Dendritic cell treated with granulocyte-macrophage colony-stimulating factor and Interleukin-4, amounts not matched to agents 40 ng/mL and 50 ng/mL, for 4 days (primary cell): ENCODE results near the gene PHF1.
"Not testable (repeated sequence)": the region's sequence is repeated elsewhere in the genome, so short reads cannot be mapped to it uniquely, and the experiment has no call there.

ENCODE experiments used
- H3K27ac Mint-ChIP-seq: one replicate; pipeline ENCODE4 v1.8.0; 2022; ENCODE audit warnings: mild to moderate bottlenecking, mixed read lengths
- H3K27me3 Mint-ChIP-seq: one replicate; pipeline ENCODE4 v1.8.0; 2022; ENCODE audit warnings: mild to moderate bottlenecking, mixed read lengths
- H3K36me3 Mint-ChIP-seq: one replicate; pipeline ENCODE4 v1.8.0; 2022; ENCODE audit warnings: low read depth, mixed read lengths
- H3K4me1 Mint-ChIP-seq: one replicate; pipeline ENCODE4 v1.8.0; 2022; ENCODE audit warnings: low read depth, mixed read lengths
- H3K4me3 Mint-ChIP-seq: one replicate; pipeline ENCODE4 v1.8.0; 2022; ENCODE audit warnings: mild to moderate bottlenecking, moderate library complexity, mixed read lengths
- H3K9me3 Mint-ChIP-seq: one replicate; pipeline ENCODE4 v1.8.0; 2022; ENCODE audit warnings: mixed read lengths
- intact Hi-C: fragments of 100-400 bp; cut with micrococcal nuclease; formaldehyde crosslinking; loops from one replicate; pipeline ENCODE4 v1.15.0; 2022

The PHF1 gene

DNA sequence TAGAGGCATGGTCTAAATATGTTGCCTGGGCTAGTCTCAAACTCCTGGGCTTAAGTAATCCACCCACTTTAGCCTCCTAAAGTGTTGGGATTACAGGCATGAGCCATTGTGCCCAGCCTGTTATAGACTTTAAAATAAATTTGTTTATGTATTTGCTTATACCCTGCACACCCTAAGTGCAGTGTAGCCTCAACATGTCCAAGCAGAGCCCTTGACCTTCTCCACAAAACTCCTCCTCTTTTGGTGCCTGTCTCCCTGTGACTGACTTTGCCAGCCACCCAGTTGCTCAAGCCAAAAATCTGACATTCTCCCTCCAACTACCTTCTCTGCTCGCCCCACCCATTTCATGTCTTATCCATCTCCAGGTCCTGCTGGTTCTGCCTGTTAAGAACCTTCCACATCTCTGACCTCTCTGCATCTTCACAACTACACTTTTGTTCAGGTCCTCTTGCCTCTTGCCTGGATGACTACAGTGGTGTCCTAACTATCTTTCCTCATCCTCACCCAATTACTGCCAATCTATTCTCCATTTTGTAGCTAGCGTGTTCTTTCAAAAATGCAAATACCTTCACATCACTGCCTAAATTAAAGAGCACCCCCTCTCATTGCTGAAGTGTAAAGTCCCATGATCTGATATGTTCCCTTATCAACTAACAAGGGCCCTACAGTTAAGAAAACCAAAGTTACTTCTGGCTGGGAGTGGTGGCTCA, 30.4 kb upstream of the PHF1 start:
- H3K36me3 Mint-ChIP-seq: no peaks in the 10 kb centered on the region
- H3K4me1 Mint-ChIP-seq: peaks cover 16% of the 10 kb centered on the region
- H3K27ac Mint-ChIP-seq: no peak overlapping the region
- H3K4me3 Mint-ChIP-seq: no peak overlapping the region
- H3K9me3 Mint-ChIP-seq: no peaks in the 10 kb centered on the region
- intact Hi-C loops: no loop called here
- peaks cover 2% of the 10 kb centered on the region for H3K27me3 Mint-ChIP-seq

DNA sequence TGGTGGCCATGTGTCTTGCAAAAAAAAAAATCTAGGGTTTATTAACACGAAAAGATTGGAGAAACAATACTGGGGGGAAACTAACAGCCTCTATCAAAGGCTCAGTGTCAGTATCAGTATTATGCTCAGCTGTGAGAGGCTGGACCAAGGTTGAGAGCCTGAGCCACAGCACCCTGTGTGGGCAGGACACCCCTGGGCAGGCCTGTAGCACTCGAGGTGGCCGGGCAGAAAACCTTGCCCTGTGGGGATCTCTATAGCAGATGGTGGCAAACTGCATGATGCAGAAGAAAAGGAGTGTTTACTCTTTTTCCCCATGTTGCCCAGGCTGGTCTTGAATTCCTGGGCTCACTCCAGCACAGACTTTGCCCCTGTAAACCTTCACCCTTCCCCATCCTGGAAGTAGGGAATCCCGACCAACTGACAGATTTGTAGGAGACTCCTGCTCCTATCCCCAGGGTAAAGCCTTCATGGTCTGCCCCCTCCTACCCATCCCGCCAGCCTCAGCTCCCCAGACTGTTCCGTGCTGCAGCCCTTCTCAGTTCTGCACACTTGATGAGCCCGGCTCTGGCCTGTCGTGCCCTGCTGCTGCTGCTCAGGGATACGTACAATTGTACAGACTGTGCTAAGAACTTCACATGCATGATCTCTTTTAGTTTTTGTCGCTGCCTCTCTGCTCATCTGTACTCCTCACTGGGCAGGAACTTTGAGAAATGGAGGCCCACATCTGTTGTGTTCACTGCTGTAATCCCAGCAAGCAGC, 27.2 kb upstream of the PHF1 start:
- H3K4me3 Mint-ChIP-seq: no peak overlapping the region
- intact Hi-C loops: no loop called here
- no peaks in the 10 kb centered on the region for H3K9me3 Mint-ChIP-seq
- peaks cover 2% of the 10 kb centered on the region for H3K27me3 Mint-ChIP-seq
- no peaks in the 10 kb centered on the region for H3K36me3 Mint-ChIP-seq
- H3K27ac Mint-ChIP-seq: no peak overlapping the region
- H3K4me1 Mint-ChIP-seq: peaks cover 5% of the 10 kb centered on the region

DNA sequence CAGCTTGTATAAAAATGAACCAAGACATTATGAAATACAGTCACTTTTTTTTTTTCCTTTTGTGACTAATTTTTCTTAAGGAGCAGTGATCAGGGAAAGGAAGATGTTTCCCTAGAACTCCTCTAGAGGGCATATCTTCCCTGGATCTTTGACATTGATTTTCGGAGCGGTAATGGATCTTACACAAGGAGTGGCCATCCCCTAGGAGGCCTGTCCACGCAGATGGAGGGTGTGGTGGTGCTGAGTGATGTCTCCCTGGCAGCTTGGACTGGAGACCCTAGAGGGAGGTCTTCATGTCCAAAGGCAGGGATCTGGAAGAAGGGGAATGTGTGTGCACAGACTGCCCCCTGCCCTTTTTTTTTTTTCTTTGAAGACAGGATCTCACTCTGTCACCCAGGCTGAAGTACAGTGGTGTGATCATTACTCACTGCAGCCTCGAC, 26.2 kb upstream of the PHF1 start:
- Mint-ChIP-seq H3K4me1 (peaks cover 5% of the 10 kb centered on the region), H3K27me3 (peaks cover 2% of the 10 kb centered on the region), H3K9me3 (no peaks in the 10 kb centered on the region), H3K36me3 (no peaks in the 10 kb centered on the region), H3K4me3 (no peak overlapping the region), H3K27ac (no peak overlapping the region)
- intact Hi-C loops: no loop called here

DNA sequence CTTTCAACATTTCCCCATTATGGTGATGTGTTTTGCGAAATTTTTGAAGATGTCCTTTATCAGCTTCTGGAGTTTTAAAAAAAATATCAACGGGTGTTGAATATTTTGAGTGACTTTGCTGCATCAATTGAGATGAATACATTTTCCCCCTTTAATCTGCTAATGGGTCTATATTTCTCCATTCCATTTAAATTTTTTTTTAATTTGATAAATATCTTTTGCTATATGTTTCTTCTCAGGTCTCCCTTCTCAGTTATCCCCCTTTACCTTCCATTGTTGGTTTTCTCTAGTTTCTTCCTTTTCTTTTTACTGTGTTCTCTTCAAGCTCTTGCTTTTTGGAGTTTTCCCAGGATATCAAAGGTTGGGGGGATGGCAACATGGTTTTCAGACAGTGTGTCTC, 20.6 kb upstream of the PHF1 start:
- no peaks in the 10 kb centered on the region for H3K36me3 Mint-ChIP-seq
- no peak overlapping the region for H3K27ac Mint-ChIP-seq
- H3K27me3 Mint-ChIP-seq: no peaks in the 10 kb centered on the region
- intact Hi-C loops: no loop called here
- H3K9me3 Mint-ChIP-seq: no peaks in the 10 kb centered on the region
- H3K4me1 Mint-ChIP-seq: peaks cover 27% of the 10 kb centered on the region
- no peak overlapping the region for H3K4me3 Mint-ChIP-seq

DNA sequence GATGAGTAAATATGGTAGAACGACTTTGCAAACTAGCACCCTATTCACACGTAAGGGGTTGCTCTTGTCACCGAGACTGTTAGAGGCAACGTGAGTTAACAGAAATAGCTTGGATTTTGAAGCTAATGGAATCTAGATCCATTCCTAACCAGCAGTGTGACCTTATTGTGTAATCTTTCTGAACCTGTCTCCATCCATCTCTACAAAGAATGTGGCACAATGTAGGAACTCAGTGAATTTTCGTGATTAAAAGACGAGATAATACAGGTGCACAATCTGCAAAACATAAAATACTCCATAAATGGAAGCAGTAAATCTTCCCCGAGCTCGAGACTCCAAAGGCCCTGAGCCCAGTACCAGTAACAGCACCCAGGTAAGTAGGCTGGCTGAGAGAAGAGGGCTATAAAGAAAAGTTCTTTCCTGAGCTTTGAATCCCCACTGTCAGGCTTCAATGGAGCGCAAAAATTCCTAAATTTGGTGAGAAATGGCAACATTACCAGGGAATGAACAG, 20.0 kb upstream of the PHF1 start:
- H3K4me3 Mint-ChIP-seq: peak overlapping the region; percentile 82
- no peaks in the 10 kb centered on the region for H3K36me3 Mint-ChIP-seq
- H3K27ac Mint-ChIP-seq: peak overlapping the region; percentile 85
- intact Hi-C loops: loop anchor here (1.0 kb wide), 3 partner anchors 19 to 63 kb away; partner anchors contain the start of gene ZBTB9
- H3K27me3 Mint-ChIP-seq: no peaks in the 10 kb centered on the region
- H3K4me1 Mint-ChIP-seq: peaks cover 28% of the 10 kb centered on the region
- H3K9me3 Mint-ChIP-seq: no peaks in the 10 kb centered on the region

DNA sequence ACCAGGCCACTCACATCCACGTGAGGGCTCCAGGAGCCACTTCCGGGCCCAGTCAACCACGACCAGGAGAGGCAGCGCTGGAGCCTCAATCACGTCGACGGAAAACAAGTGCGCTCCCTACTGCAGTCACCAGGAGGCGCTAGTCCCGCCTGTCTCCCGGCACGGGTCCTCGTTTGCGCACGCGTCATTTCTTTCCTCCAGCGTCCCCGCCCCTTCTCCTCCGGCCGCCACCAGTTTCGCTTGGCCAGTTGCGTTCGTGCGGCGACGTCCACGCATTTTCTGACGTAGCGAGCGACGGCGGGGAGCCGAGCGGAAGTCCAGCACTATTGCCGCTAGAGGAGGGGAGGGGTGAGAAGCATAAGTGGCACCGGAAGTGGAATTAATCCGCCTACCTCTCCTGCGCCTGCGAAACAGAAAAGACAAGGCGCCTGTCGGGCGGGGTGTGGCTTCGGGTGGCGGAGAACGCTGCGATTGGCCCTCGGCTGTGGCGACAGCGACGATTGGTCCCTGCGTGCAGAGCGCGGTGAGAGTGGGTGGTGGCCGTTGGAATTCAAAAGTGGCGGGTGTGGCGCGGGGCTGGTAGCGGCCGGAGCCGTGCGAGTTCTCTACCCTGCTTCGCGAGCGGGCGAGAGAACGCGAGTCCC, 19.4 kb upstream of the PHF1 start, which contains the start of gene KIFC1:
Gene KIFC1, plus strand, starts transcription at position 546 of the 644 bp plus-strand sequence. CDS start 163 bp downstream, outside the sequence.
- intact Hi-C loops: loop anchor here (1.0 kb wide), 3 partner anchors 19 to 63 kb away; partner anchors contain the start of gene ZBTB9
- H3K27me3 Mint-ChIP-seq: no peaks in the 10 kb centered on the region
- H3K27ac Mint-ChIP-seq: peak within 1 kb of the TSS; percentile 85
- H3K9me3 Mint-ChIP-seq: no peaks in the 10 kb centered on the region
- H3K36me3 Mint-ChIP-seq: no peaks in the 10 kb centered on the region
- peaks cover 28% of the 10 kb centered on the region for H3K4me1 Mint-ChIP-seq
- H3K4me3 Mint-ChIP-seq: peak within 1 kb of the TSS; percentile 82

DNA sequence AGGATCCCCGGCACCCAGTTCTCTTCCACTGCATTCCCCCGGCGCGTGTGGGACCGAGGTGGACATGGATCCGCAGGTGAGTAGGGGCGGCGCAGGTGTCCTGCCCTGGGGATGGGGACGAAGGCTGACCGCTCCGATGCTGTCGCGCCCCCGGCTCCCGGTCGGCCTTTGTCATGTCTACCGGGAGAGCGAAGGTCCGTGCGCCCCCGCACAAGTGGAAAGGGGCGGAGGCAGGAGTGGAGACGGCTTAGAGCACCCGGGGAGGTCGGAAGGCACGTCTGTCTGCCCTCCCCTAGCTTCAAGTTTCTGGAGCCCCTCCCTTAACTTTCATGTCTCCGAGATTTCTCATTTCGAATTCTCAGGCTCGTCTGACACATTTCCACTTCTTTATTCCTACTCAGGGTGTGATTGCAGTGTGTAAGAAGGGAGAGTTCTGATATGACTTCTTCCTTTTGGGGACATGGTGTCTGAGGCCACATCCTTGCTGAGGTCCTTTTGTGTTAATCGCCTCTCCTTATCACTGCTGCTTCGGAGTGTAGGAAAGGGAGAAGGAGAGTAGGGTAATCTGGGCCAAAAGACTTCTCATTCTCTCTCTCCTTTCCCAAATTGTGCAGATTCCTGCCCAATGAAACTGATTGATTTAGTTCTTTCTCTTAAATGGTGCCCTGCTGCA, 18.8 kb upstream of the PHF1 start:
- Mint-ChIP-seq H3K36me3 (no peaks in the 10 kb centered on the region), H3K4me1 (peaks cover 28% of the 10 kb centered on the region), H3K27me3 (no peaks in the 10 kb centered on the region), H3K27ac (peak overlapping the region; percentile 85), H3K9me3 (no peaks in the 10 kb centered on the region), H3K4me3 (peak overlapping the region; percentile 82)
- intact Hi-C loops: loop anchor here (1.0 to 2.0 kb wide), 4 partner anchors 15 to 62 kb away; partner anchors contain the start of gene ZBTB9

DNA sequence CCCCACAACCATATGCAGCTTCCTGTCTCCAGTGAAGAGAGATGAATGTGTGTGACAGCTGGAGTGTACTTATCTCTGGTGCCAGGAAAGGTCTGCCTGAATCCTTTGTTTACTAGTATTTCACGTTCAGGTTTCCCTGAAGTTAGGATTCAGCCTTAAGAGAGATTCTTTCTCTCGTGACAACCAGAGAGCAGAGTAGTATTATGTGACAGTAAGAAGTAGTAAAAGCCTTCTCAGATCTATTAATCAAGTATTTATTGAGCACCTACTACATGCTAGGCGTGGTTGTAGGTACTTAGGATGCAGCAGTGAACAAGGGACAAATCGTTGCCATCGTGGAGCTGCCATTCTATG, 18.2 kb upstream of the PHF1 start:
- Mint-ChIP-seq H3K27ac (peak overlapping the region; percentile 85), H3K4me1 (peaks cover 28% of the 10 kb centered on the region), H3K4me3 (peak overlapping the region; percentile 82), H3K36me3 (no peaks in the 10 kb centered on the region), H3K27me3 (no peaks in the 10 kb centered on the region), H3K9me3 (no peaks in the 10 kb centered on the region)
- intact Hi-C loops: loop anchor here (2.0 kb wide), 1 partner anchor 14 kb away; no protein-coding TSS in a partner anchor

DNA sequence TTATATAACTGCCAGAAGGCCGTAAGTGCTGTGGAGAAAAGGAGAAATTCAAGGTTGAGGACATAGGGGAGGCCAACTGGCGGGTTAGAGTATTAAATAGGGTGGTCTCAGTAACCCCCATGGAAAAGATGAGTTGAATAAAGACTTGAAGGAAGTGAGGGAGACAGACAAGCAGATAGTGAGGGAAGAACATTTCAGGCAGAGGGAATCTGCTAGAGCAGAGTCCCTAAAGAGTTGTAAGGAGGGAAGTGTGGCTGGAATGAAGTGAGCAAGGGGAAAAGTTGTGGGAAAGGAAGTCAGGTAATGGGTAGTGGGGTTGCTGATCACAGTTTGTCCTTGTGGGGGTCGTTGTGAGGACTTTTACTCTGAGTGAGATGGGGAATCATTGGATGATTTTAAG, 17.8 kb upstream of the PHF1 start:
- intact Hi-C loops: loop anchor here (2.0 kb wide), 1 partner anchor 14 kb away; no protein-coding TSS in a partner anchor
- H3K27me3 Mint-ChIP-seq: no peaks in the 10 kb centered on the region
- no peak overlapping the region for H3K4me3 Mint-ChIP-seq
- H3K4me1 Mint-ChIP-seq: peaks cover 28% of the 10 kb centered on the region
- no peaks in the 10 kb centered on the region for H3K36me3 Mint-ChIP-seq
- no peaks in the 10 kb centered on the region for H3K9me3 Mint-ChIP-seq
- peak overlapping the region; percentile 85 for H3K27ac Mint-ChIP-seq

DNA sequence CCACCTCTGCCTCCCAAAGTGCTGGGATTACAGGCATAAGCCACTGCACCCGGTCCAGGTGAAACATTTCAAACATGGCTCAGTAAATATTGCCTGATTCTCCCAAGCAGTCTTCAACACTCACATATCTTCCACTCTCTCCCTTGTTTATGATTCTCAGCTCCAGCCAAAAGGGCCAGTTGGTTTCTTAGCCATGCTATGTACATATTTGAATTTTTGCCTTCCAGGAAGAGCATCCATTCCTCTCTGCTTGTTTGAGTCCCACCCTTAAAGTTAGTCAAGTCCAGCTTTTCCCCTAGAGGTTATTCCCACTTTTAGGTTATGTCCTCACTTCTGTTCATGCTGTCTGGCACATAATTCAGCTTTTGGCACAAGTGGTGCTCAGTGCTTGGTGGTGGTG, 13.3 kb upstream of the PHF1 start:
- Mint-ChIP-seq H3K27ac (peak overlapping the region; percentile 43), H3K27me3 (no peaks in the 10 kb centered on the region), H3K9me3 (no peaks in the 10 kb centered on the region), H3K4me1 (peaks cover 23% of the 10 kb centered on the region), H3K4me3 (no peak overlapping the region), H3K36me3 (no peaks in the 10 kb centered on the region)
- intact Hi-C loops: no loop called here

DNA sequence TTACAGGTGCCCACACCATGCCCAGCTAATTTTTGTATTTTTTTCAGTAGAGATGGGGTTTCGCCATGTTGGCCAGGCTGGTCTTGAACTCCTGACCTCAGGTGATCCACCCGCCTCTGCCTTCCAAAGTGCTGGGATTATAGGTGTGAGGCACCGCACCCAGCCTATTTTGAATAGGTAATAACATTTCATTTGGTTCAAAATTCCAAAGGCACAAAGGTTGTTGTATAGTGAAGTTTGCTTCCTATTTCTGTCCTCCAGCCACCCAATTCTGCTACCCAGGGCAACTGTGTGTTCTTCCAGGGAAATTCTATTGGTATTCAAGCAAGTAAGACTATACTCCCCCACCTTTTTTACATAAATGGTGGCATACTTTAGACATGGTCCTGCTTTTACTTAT, 12.2 kb upstream of the PHF1 start:
- H3K4me3 Mint-ChIP-seq, H3K27me3 Mint-ChIP-seq, H3K36me3 Mint-ChIP-seq, H3K27ac Mint-ChIP-seq, H3K9me3 Mint-ChIP-seq, intact Hi-C loops: not testable (repeated sequence)
- H3K4me1 Mint-ChIP-seq: peaks cover 19% of the 10 kb centered on the region

DNA sequence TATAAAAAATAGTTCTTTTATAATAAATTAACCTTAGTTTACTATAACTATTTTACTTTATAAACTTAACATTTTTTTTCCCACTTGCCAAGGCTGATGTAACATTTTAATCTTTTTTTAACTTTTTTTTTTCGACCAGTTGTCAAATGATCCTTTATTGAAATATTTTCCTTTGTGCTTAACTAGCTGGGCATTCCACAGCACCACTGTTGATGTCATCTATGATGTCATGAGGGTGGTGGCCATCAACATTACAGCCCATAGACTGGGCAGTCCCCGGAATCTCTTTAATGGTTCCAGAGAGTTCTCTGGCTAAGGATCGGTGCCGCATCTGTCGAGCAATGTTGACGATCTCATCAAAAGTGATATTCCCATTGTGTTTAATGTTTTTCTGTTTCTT, 10.9 kb upstream of the PHF1 start:
- intact Hi-C loops: not testable (repeated sequence)

DNA sequence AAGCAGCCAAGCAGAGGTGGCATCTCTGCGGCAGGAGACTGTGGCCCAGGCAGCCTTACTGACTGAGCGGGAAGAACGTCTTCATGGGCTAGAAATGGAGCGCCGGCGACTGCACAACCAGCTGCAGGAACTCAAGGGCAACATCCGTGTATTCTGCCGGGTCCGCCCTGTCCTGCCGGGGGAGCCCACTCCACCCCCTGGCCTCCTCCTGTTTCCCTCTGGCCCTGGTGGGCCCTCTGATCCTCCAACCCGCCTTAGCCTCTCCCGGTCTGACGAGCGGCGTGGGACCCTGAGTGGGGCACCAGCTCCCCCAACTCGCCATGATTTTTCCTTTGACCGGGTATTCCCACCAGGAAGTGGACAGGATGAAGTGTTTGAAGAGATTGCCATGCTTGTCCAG, 5.9 kb upstream of the PHF1 start:
- intact Hi-C loops: no loop called here
- Mint-ChIP-seq H3K4me1 (peaks cover 24% of the 10 kb centered on the region), H3K27me3 (no peaks in the 10 kb centered on the region), H3K27ac (peak overlapping the region; percentile 2), H3K36me3 (peaks cover 10% of the 10 kb centered on the region), H3K9me3 (no peaks in the 10 kb centered on the region), H3K4me3 (no peak overlapping the region)

More for the DNA sequence above, 10.9 kb upstream of the PHF1 start:
- peaks cover 20% of the 10 kb centered on the region for H3K4me1 Mint-ChIP-seq
- not testable (repeated sequence) for H3K9me3 Mint-ChIP-seq, H3K4me3 Mint-ChIP-seq, H3K27ac Mint-ChIP-seq, H3K36me3 Mint-ChIP-seq, H3K27me3 Mint-ChIP-seq
